Measurements from ENCODE around the gene FARP2.
"Not testable (repeated sequence)": the region's sequence is repeated elsewhere in the genome, so short reads cannot be mapped to it uniquely, and the experiment has no call there.

FARP2 gene

GRCh38 chr2:241492174-241492565, 136.1 kb downstream of the FARP2 start:
- no peak for DNase-seq

- no peak for DNase-seq
Measured at GRCh38 chr2:241493092-241493491, 137.0 kb downstream of the FARP2 start.

- DNase-seq = no peak
Measured at GRCh38 chr2:241494311-241494908, 138.3 kb downstream of the FARP2 start.

GRCh38 chr2:241495172-241496002, 139.3 kb downstream of the FARP2 start:
- DNase-seq = no peak

GRCh38 chr2:241496003-241496707, 140.1 kb downstream of the FARP2 start:
- DNase-seq = no peak

- no peak for DNase-seq
Measured at GRCh38 chr2:241496904-241497877, 141.1 kb downstream of the FARP2 start.

- DNase-seq = no peak
Measured at GRCh38 chr2:241498115-241499070, 142.3 kb downstream of the FARP2 start.

- DNase-seq = no peak
Measured at GRCh38 chr2:241499146-241499965, 143.3 kb downstream of the FARP2 start.

- no peak for DNase-seq
Measured at GRCh38 chr2:241500016-241500415, 143.9 kb downstream of the FARP2 start.

GRCh38 chr2:241500431-241500975, 144.4 kb downstream of the FARP2 start:
- DNase-seq = no peak

- no peak for DNase-seq
Measured at GRCh38 chr2:241501099-241501541, 145.0 kb downstream of the FARP2 start.

GRCh38 chr2:241501551-241501950, 145.5 kb downstream of the FARP2 start:
- no peak for DNase-seq

GRCh38 chr2:241502281-241502680, 146.2 kb downstream of the FARP2 start:
- DNase-seq = no peak

- no peak for DNase-seq
Measured at GRCh38 chr2:241503776-241504392, 147.8 kb downstream of the FARP2 start.

GRCh38 chr2:241505086-241505780, 149.1 kb downstream of the FARP2 start:
- no peak for DNase-seq

- DNase-seq = no peak
Measured at GRCh38 chr2:241505781-241506201, 149.7 kb downstream of the FARP2 start.

GRCh38 chr2:241506317-241506716, 150.2 kb downstream of the FARP2 start:
- DNase-seq = not testable (repeated sequence)

- DNase-seq = no peak
Measured at GRCh38 chr2:241506793-241507429, 150.8 kb downstream of the FARP2 start.
